ENCODE data around the gene FOXF2. TPM values are rescaled to one million over a fixed set of nuclear protein-coding genes. Genes with fewer than 3 reads are reported as not detected.

Gene FOXF2
- 3.1 and 4.6 TPM in 2 replicates for total RNA-seq

GRCh38 chr6:1389369-1390132, at the start of gene FOXF2:
Gene FOXF2 (plus strand): TSS chr6:1389576. CDS start chr6:1389948, 372 bp downstream.

Small RNA genes within 50 kb of the gene (small RNA-seq; reads per million reads assigned to genes)
- gene MIR6720 (ENCODE audit: low replicate concordance) = not detected

Other genes with a start within 250 kb of the FOXF2 start
- 5.0 and 5.5 TPM in 2 replicates for gene FOXQ1, start 77.5 kb upstream of the FOXF2 start, total RNA-seq
- gene FOXC1, start 220.3 kb downstream of the FOXF2 start, total RNA-seq = 0.22 and 1.0 TPM in 2 replicates

Data from placental pericyte (primary cell).